K562 (cell line): ENCODE data around the gene OR8B2. TPM values are rescaled to one million over a fixed set of nuclear protein-coding genes. Genes with fewer than 3 reads are reported as not detected.
A peak's percentile ranks its signal among the peaks of the same experiment; 100 is the strongest.

Source experiments
- ATAC-seq: fragments of 200-7000 bp; cut with Tn5 transposase; 3 replicates; pipeline ENCODE4 v1.9.1; 2020; ENCODE audit warnings: moderate library complexity
- BruUV-seq: library from RNA; stranded (reverse); fragments of 400-500 nt; replicated peaks from 2 replicates; lab custom pipeline; 2021; lab: Mats Ljungman, UMichigan
- CTCF ChIA-PET: fragments of 300-600 bp; formaldehyde crosslinking; extraction: SDS; loops from one replicate; lab custom pipeline; 2021; ENCODE audit warnings: low intra/inter-chr PET ratio; lab: Yijun Ruan, JAX
- POLR2A ChIA-PET: fragments of 300-600, 350-650 bp; sonication (Branson Sonifier 250); formaldehyde crosslinking; extraction: SDS; loops from one replicate; lab custom pipeline; 2021; ENCODE audit warnings: antibody characterized with exemption, inconsistent platforms; lab: Yijun Ruan, JAX
- DNase-seq, 4 experiments: peaks; one replicate each; pipeline versions ENCODE4 v3.0.0 to v3.0.0-alpha.2; 2011 to 2018; ENCODE audit warnings: low spot score in 3 of 4, mixed read lengths in 3 of 4; ENCODE audit errors: extremely low read depth in 1 of 4
- FAIRE-seq: peaks from 2 replicates; lab custom pipeline; 2011; peaks lifted over from hg19 to GRCh38; lab: Jason Lieb, UNC
- H2AFZ ChIP-seq: 2 replicates; pipeline ENCODE4 v1.6.0; 2011; ENCODE audit warnings: low read depth, low read length, control low read depth, inconsistent platforms
- H3K27ac ChIP-seq: fragments of 200-600 bp; 3 replicates; pipeline ENCODE4 v1.8.0; 2011; ENCODE audit warnings: low read depth, mild to moderate bottlenecking, control low read depth, inconsistent platforms, low read length, moderate library complexity, mixed read lengths; ENCODE audit errors: extremely low read depth
- H3K27me3 ChIP-seq, 2 experiments: fragments of 300-600 bp in 1 of 2; 2 replicates in 1 of 2; 3 replicates in 1 of 2; pipeline versions ENCODE4 v1.6.0 to v1.8.0; 2011; ENCODE audit warnings: inconsistent platforms in 2 of 2, low read length in 2 of 2, mild to moderate bottlenecking in 1 of 2, mixed read lengths in 1 of 2, moderate library complexity in 1 of 2; ENCODE audit not compliant: control insufficient read depth in 2 of 2, insufficient read depth in 2 of 2
- H3K36me3 ChIP-seq: fragments of 300-600 bp; 3 replicates; pipeline ENCODE4 v1.8.0; 2011; ENCODE audit warnings: mild to moderate bottlenecking, low read length, inconsistent platforms; ENCODE audit not compliant: control insufficient read depth, insufficient read depth
- H3K4me1 ChIP-seq, 2 experiments: fragments of 200-600 bp in 1 of 2; replicated peaks in 1 of 2; 2 replicates in 1 of 2; 3 replicates in 1 of 2; pipeline versions ENCODE4 v1.5.1 to v1.8.0; 2011; ENCODE audit warnings: inconsistent platforms in 2 of 2, low read length in 2 of 2, mild to moderate bottlenecking in 1 of 2, mixed read lengths in 1 of 2, moderate library complexity in 1 of 2; ENCODE audit not compliant: control insufficient read depth in 2 of 2, insufficient read depth in 2 of 2
- H3K4me2 ChIP-seq: 2 replicates; pipeline ENCODE4 v1.6.1; 2011; ENCODE audit warnings: low read length, control low read depth, inconsistent platforms, mixed read lengths; ENCODE audit not compliant: insufficient read depth
- H3K4me3 ChIP-seq: fragments of 200-600 bp; sonication (generic), shearing (Covaris generic); 2 replicates; pipeline ENCODE4 v1.5.1; 2016; ENCODE audit warnings: control low read depth, inconsistent platforms
- H3K79me2 ChIP-seq: fragments of 200-600 bp; 3 replicates; pipeline ENCODE4 v1.8.0; 2011; ENCODE audit warnings: low read length, inconsistent platforms; ENCODE audit not compliant: control insufficient read depth, insufficient read depth
- H3K9ac ChIP-seq, 2 experiments: 2 replicates each; pipeline versions ENCODE4 v1.6.0 to v1.6.1; 2011; ENCODE audit warnings: low read depth in 2 of 2, low read length in 2 of 2, control low read depth in 1 of 2, inconsistent platforms in 1 of 2, mild to moderate bottlenecking in 1 of 2, mixed read lengths in 1 of 2; ENCODE audit not compliant: insufficient read depth in 1 of 2
- H3K9me1 ChIP-seq: one replicate; pipeline ENCODE4 v1.6.0; 2011; ENCODE audit warnings: inconsistent platforms, mild to moderate bottlenecking, low read length, moderate library complexity; ENCODE audit not compliant: control insufficient read depth, insufficient read depth
- H3K9me3 ChIP-seq: replicated peaks from 2 replicates; pipeline ENCODE4 v1.5.1; 2011; ENCODE audit warnings: low read depth, low read length, inconsistent platforms; ENCODE audit not compliant: control insufficient read depth, insufficient read depth
- H4K20me1 ChIP-seq: replicated peaks from 2 replicates; pipeline ENCODE4 v1.6.1; 2011; ENCODE audit warnings: low read length, inconsistent platforms, mixed read lengths; ENCODE audit not compliant: control insufficient read depth, insufficient read depth
- CTCF ChIP-seq, 3 experiments: IDR thresholded peaks in 2 of 3; conservative IDR thresholded peaks in 1 of 3; 2 replicates each; pipeline ENCODE4 v1.5.1; 2011 to 2012; ENCODE audit warnings: low read length in 3 of 3, mild to moderate bottlenecking in 3 of 3, control low read depth in 2 of 3, improper control_type of control experiment in 1 of 3, inconsistent platforms in 1 of 3, low read depth in 1 of 3, mixed read lengths in 1 of 3, moderate library complexity in 1 of 3; ENCODE audit not compliant: insufficient read depth in 2 of 3
- GATAD2A ChIP-seq: fragments of 450-650 bp; IDR thresholded peaks from 2 replicates; pipeline ENCODE4 v1.6.1; 2017
- HMBOX1 ChIP-seq: sonication (generic); IDR thresholded peaks from 2 replicates; pipeline ENCODE4 v1.6.1; 2016
- HMGXB4 ChIP-seq: sonication (generic); formaldehyde crosslinking; IDR thresholded peaks from 2 replicates; pipeline ENCODE4 v1.8.1; 2023; ENCODE audit warnings: mild to moderate bottlenecking, missing genetic modification reagents
- MBD2 ChIP-seq: sonication (generic); IDR thresholded peaks from 2 replicates; pipeline ENCODE4 v1.6.1; 2016; ENCODE audit warnings: low read depth, borderline replicate concordance
- MEF2D ChIP-seq: conservative IDR thresholded peaks from 2 replicates; pipeline ENCODE4 v1.6.1; 2016; ENCODE audit warnings: low read depth, missing genetic modification characterization, missing compliant biosample characterization
- NCOA1 ChIP-seq: fragments of 450-650 bp; IDR thresholded peaks from 2 replicates; pipeline ENCODE4 v1.6.1; 2016; ENCODE audit warnings: low read depth
- RAD21 ChIP-seq, 2 experiments: fragments of 250-450 bp in 1 of 2; fragments of 450-650 bp in 1 of 2; sonication (Bioruptor Pico) in 1 of 2; formaldehyde crosslinking in 1 of 2; IDR thresholded peaks in 1 of 2; conservative IDR thresholded peaks in 1 of 2; 2 replicates each; pipeline versions ENCODE4 v1.4.0 to v1.8.0; 2020 to 2022; ENCODE audit warnings: mild to moderate bottlenecking in 2 of 2, moderate library complexity in 1 of 2
- TCFL5 ChIP-seq: fragments of 250-450 bp; sonication (Bioruptor Pico); conservative IDR thresholded peaks from 2 replicates; pipeline ENCODE4 v1.6.1; 2021; ENCODE audit warnings: mild to moderate bottlenecking, moderate library complexity, matching md5 sums
- TEAD1 ChIP-seq, 2 experiments: fragments of 450-650 bp in 1 of 2; sonication (generic) in 1 of 2; formaldehyde crosslinking; IDR thresholded peaks; 2 replicates each; pipeline versions ENCODE4 v1.4.0 to v1.8.0; 2020 to 2022; ENCODE audit warnings: mild to moderate bottlenecking in 2 of 2, missing genetic modification reagents in 1 of 2
- ZNF146 ChIP-seq: IDR thresholded peaks from one replicate; pipeline ENCODE4 v1.6.1; 2018; ENCODE audit warnings: missing compliant biosample characterization; ENCODE audit not compliant: unreplicated experiment
- WGBS: fragments of 100-300 bp; shearing (Covaris generic); methylation state at CpG from one replicate; pipeline ENCODE4 v1.1.6; 2016; ENCODE audit warnings: low coverage, mixed read lengths; ENCODE audit not compliant: insufficient coverage; ENCODE audit errors: missing lambda C conversion rate; 5-methylcytosine and 5-hydroxymethylcytosine counted together
- in situ Hi-C: fragments of 300-500 bp; cut with MboI; formaldehyde crosslinking; loops from 4 replicates; pipeline ENCODE4 v1.15.0; 2018; ENCODE audit warnings: inconsistent platforms, mixed read lengths
- intact Hi-C: fragments of 100-400 bp; cut with micrococcal nuclease; formaldehyde crosslinking; loops from 2 replicates; pipeline ENCODE4 v1.14.2; 2022
- polyA plus RNA-seq, 8 experiments: library from polyadenylated mRNA; depleted of rRNA in 4 of 8; stranded (reverse) in 5 of 8; unstranded in 3 of 8; fragments of >200 nt; fragmentation: Nextera tagmentation in 2 of 8; fragmentation: Illumina TruSeq in 1 of 8; extraction: Ambion mirVana in 2 of 8; extraction: Trizol in 1 of 8; gene quantifications; 2 replicates each; pipeline versions ENCODE4 v1.2.1 to v1.2.3, GENCODE V29; 2011 to 2014; ENCODE audit warnings: inconsistent platforms in 1 of 8, missing spikeins in 1 of 8
- total RNA-seq, 7 experiments: library from RNA; depleted of rRNA in 6 of 7; stranded (reverse); fragments of >200 nt in 6 of 7; fragmentation: Illumina TruSeq in 2 of 7; extraction: Trizol in 2 of 7; gene quantifications; 2 replicates each; pipeline versions ENCODE4 v1.2.1 to v1.2.3, GENCODE V29; 2011 to 2021; ENCODE audit warnings: low replicate concordance in 1 of 7
- TF ChIP-seq, protein P1 (sequence below): fragments of 250-450 bp; sonication (Bioruptor Pico); IDR thresholded peaks from 2 replicates; pipeline ENCODE4 v1.8.0; 2022; ENCODE audit warnings: moderate library complexity, mild to moderate bottlenecking, inconsistent platforms
- TF ChIP-seq, protein P2 (sequence below), 2 experiments: fragments of 450-650 bp in 1 of 2; sonication (generic) in 1 of 2; formaldehyde crosslinking in 1 of 2; IDR thresholded peaks in 1 of 2; conservative IDR thresholded peaks in 1 of 2; 2 replicates each; pipeline versions ENCODE4 v1.6.1 to v1.8.1; 2016 to 2023; ENCODE audit warnings: mild to moderate bottlenecking in 2 of 2, moderate library complexity in 2 of 2, inconsistent platforms in 1 of 2, missing genetic modification reagents in 1 of 2

The OR8B2 gene
- total and polyA plus RNA-seq, 9 of the 15 experiments (the other 6 are each of a cell fraction or from before 2014, with no cell fraction given), result 0.56 TPM; not detected in 8

DNA sequence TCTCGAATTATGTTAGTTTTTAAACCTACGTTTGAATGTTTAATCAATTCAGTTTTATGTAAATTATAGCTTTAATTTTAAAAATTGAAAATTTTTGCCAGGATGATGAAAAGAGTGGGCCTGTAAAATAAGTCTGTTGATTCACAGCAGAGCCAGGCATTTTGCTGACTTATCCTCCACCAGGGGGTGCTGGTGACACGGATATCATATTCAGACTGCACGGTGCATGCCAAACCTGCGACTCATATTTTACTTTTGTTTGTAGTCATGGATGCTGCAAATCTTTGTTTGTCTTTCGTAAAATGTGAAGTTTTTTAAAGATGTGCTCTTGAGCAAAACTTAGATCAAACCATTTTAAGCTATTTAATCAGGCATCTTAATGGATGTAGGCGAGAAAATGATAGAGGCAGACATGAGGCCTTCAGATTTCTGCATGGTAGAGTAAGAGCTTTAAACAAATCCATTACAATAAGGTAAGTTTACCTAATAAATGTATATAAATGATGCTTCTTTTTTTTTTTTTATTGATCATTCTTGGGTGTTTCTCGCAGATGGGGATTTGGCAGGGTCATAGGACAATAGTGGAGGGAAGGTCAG, 18.1 kb upstream of the OR8B2 start:
- CTCF ChIA-PET, result interaction anchor here (0.8 to 0.9 kb wide), 2 partner anchors 184 to 361 kb away, joined by 3 read pairs; no protein-coding TSS in a partner anchor
- Histone ChIP-seq H3K79me2 (no peaks in the 10 kb centered on the region), H3K36me3 (no peaks in the 10 kb centered on the region), H3K4me2 (no peak overlapping the region), H3K4me3 (no peak overlapping the region), H3K9me3 (no peaks in the 10 kb centered on the region), H3K9me1 (no peaks in the 10 kb centered on the region), H3K27ac (no peak overlapping the region), H3K27me3 (no peaks in the 10 kb centered on the region), H4K20me1 (no peaks in the 10 kb centered on the region), H2AFZ (no peak overlapping the region), H3K4me1 (no peaks in the 10 kb centered on the region), H3K9ac (no peak overlapping the region)
- intact Hi-C loops, result loop anchor here (5.0 kb wide), 1 partner anchor 335 kb away; no protein-coding TSS in a partner anchor
- no TSS peak for BruUV-seq
- in situ Hi-C loops, result loop anchor here (10.0 to 25.0 kb wide), 2 partner anchors 328 to 435 kb away; no protein-coding TSS in a partner anchor
- 29% methylated on average over 8 of the region's 8 CpGs for WGBS
- FAIRE-seq (peak; percentile 89), DNase-seq (peak; percentile 58 to 80 (median 64)), ATAC-seq (peak; percentile 97)
- POLR2A ChIA-PET, result no interaction called here
- TF ChIP-seq, protein P1, sequence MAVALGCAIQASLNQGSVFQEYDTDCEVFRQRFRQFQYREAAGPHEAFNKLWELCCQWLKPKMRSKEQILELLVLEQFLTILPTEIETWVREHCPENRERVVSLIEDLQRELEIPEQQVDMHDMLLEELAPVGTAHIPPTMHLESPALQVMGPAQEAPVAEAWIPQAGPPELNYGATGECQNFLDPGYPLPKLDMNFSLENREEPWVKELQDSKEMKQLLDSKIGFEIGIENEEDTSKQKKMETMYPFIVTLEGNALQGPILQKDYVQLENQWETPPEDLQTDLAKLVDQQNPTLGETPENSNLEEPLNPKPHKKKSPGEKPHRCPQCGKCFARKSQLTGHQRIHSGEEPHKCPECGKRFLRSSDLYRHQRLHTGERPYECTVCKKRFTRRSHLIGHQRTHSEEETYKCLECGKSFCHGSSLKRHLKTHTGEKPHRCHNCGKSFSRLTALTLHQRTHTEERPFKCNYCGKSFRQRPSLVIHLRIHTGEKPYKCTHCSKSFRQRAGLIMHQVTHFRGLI, result no peak
- TF ChIP-seq CTCF (IDR thresholded peaks at IDR 0.05 in 2 of 3, conservative IDR thresholded peaks at IDR 0.05 in 1 of 3; ENCODE audit: insufficient read depth in 2 of 3, low read depth in 1 of 3, low read length in 3 of 3) (peak; percentile 75 to 79 (median 78)), RAD21 (CRISPR knock-in tag; conservative IDR thresholded peaks at IDR 0.05 in 1 of 2, IDR thresholded peaks at IDR 0.05 in 1 of 2) (peak; percentile 49 to 74), GATAD2A (no peak), HMBOX1 (no peak), NCOA1 (no peak), TEAD1 (CRISPR knock-in tag; IDR thresholded peaks at IDR 0.05) (peak in 1 of 2 experiments; percentile 83; a peak in 2 of 4 replicates), MEF2D (tag) (no peak), TCFL5 (CRISPR knock-in tag) (no peak), ZNF146 (CRISPR knock-in tag) (no peak), MBD2 (no peak), HMGXB4 (CRISPR knock-in tag) (no peak)
- TF ChIP-seq, protein P2, sequence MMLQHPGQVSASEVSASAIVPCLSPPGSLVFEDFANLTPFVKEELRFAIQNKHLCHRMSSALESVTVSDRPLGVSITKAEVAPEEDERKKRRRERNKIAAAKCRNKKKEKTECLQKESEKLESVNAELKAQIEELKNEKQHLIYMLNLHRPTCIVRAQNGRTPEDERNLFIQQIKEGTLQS (IDR thresholded peaks at IDR 0.05), result peak; percentile 60
- TF ChIP-seq, protein P2 (CRISPR knock-in tag; conservative IDR thresholded peaks at IDR 0.05), result no peak
